MCF 10A (cell line): Measurements from ENCODE around the gene DLX2. TPM values are rescaled to one million over a fixed set of nuclear protein-coding genes. Genes with fewer than 3 reads are reported as not detected.

Experiments used
- BruUV-seq: library from RNA; stranded (reverse); fragments of 400-500 nt; replicated peaks from 2 replicates; lab custom pipeline; 2021; lab: Mats Ljungman, UMichigan
- CTCF ChIA-PET: fragments of 300-600 bp; sonication (Branson Sonifier 250); formaldehyde crosslinking; extraction: SDS; loops from one replicate; lab custom pipeline; 2021; ENCODE audit warnings: antibody characterized with exemption, inconsistent platforms; lab: Yijun Ruan, JAX
- POLR2A ChIA-PET: fragments of 300-600, 350-650 bp; sonication (Branson Sonifier 250); formaldehyde crosslinking; extraction: SDS; loops from one replicate; lab custom pipeline; 2020; ENCODE audit warnings: antibody characterized with exemption, inconsistent platforms; lab: Yijun Ruan, JAX
- DNase-seq: peaks from one replicate; pipeline ENCODE4 v3.0.0-alpha.2; 2018; ENCODE audit not compliant: unreplicated experiment
- H3K27ac Mint-ChIP-seq: one replicate; pipeline ENCODE4 v1.8.0; 2022; ENCODE audit warnings: mild to moderate bottlenecking, low read depth, mixed read lengths; ENCODE audit not compliant: unreplicated experiment
- H3K27me3 Mint-ChIP-seq: one replicate; pipeline ENCODE4 v1.8.0; 2022; ENCODE audit warnings: mixed read lengths; ENCODE audit not compliant: insufficient read depth, unreplicated experiment
- H3K36me3 Mint-ChIP-seq: one replicate; pipeline ENCODE4 v1.8.0; 2022; ENCODE audit warnings: mild to moderate bottlenecking, moderate library complexity, mixed read lengths; ENCODE audit not compliant: insufficient read depth, unreplicated experiment
- H3K4me1 Mint-ChIP-seq: one replicate; pipeline ENCODE4 v1.8.0; 2022; ENCODE audit warnings: mixed read lengths; ENCODE audit not compliant: insufficient read depth, unreplicated experiment
- H3K4me3 Mint-ChIP-seq: one replicate; pipeline ENCODE4 v1.8.0; 2022; ENCODE audit warnings: mild to moderate bottlenecking, moderate library complexity, mixed read lengths; ENCODE audit not compliant: unreplicated experiment
- H3K9me3 Mint-ChIP-seq: one replicate; pipeline ENCODE4 v1.8.0; 2022; ENCODE audit warnings: mixed read lengths; ENCODE audit not compliant: unreplicated experiment
- intact Hi-C: fragments of 100-400 bp; cut with micrococcal nuclease; formaldehyde crosslinking; loops from 2 replicates; pipeline ENCODE4 v1.14.1; 2022
- total RNA-seq: library from RNA; stranded (reverse); gene quantifications from 2 replicates; pipeline ENCODE4 v1.2.3, GENCODE V29; 2022
- TF ChIP-seq, protein P1 (sequence below): fragments of 200-600 bp; IDR thresholded peaks from one replicate; pipeline ENCODE4 v1.8.0; 2022; ENCODE audit warnings: antibody characterized with exemption, mild to moderate bottlenecking; ENCODE audit not compliant: unreplicated experiment

Gene DLX2
- total RNA-seq, 1 experiment from 2014 or later, result 1.1 TPM

DNA sequence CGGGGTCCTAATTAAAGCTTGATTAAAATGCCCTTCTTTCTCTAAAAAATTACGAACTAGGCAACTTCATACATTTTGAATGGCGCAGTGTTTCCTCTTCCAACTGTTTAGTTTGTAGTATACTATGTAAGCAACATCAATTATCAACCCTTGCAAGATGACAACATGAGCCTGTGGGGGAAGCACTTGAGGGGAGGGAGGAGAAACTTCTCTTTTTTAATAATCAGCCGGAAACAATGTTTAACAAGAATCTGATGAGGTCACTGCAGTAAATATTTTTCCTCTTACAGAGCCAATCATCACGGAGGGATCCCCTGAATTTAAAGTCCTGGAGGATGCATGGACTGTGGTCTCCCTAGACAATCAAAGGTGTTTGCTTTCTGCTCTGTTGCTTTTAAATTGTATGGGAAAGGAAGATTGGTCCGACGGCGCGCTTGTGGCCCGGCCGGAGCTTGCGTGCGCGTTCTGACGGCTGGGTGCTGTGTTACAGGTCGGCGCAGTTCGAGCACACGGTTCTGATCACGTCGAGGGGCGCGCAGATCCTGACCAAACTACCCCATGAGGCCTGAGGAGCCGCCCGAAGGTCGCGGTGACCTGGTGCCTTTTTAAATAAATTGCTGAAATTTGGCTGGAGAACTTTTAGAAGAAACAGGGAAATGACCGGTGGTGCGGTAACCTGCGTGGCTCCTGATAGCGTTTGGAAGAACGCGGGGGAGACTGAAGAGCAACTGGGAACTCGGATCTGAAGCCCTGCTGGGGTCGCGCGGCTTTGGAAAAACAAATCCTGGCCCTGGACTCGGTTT is 22.7 kb downstream of the DLX2 start:
- no peak overlapping the region for H3K27ac Mint-ChIP-seq
- TF ChIP-seq, protein P1, sequence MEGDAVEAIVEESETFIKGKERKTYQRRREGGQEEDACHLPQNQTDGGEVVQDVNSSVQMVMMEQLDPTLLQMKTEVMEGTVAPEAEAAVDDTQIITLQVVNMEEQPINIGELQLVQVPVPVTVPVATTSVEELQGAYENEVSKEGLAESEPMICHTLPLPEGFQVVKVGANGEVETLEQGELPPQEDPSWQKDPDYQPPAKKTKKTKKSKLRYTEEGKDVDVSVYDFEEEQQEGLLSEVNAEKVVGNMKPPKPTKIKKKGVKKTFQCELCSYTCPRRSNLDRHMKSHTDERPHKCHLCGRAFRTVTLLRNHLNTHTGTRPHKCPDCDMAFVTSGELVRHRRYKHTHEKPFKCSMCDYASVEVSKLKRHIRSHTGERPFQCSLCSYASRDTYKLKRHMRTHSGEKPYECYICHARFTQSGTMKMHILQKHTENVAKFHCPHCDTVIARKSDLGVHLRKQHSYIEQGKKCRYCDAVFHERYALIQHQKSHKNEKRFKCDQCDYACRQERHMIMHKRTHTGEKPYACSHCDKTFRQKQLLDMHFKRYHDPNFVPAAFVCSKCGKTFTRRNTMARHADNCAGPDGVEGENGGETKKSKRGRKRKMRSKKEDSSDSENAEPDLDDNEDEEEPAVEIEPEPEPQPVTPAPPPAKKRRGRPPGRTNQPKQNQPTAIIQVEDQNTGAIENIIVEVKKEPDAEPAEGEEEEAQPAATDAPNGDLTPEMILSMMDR, result no peak
- ChIA-PET POLR2A (no interaction called here), CTCF (no interaction called here)
- intact Hi-C loops, result no loop called here
- no peak for DNase-seq
- H3K4me1 Mint-ChIP-seq, result no peaks in the 10 kb centered on the region
- no peaks in the 10 kb centered on the region for H3K9me3 Mint-ChIP-seq
- no peaks in the 10 kb centered on the region for H3K27me3 Mint-ChIP-seq
- no TSS peak for BruUV-seq
- H3K36me3 Mint-ChIP-seq, result no peaks in the 10 kb centered on the region
- H3K4me3 Mint-ChIP-seq, result no peak overlapping the region

DNA sequence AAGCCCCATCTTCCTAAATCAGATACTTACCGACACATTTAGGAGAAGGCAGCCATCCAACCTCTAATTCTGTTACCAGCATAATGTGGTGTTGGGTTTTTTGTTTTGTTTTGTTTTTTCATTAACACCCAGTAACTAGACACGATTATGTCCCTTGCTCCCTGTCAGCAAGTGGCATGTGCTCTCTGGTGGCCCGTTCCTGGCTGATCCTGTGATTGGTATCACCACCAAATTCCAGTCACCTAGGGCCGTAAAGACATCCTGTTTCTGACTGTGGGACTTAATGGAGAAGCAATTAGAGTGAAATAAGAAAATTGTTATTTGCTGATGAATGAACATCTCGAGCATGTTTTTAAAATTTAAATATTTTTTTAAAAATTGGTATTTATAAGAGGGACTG is 23.3 kb downstream of the DLX2 start:
- TF ChIP-seq, protein P1, result no peak
- no peaks in the 10 kb centered on the region for H3K27me3 Mint-ChIP-seq
- DNase-seq, result no peak
- H3K4me1 Mint-ChIP-seq, result no peaks in the 10 kb centered on the region
- BruUV-seq, result no TSS peak
- CTCF ChIA-PET, result no interaction called here
- no peak overlapping the region for H3K27ac Mint-ChIP-seq
- no peaks in the 10 kb centered on the region for H3K9me3 Mint-ChIP-seq
- no peaks in the 10 kb centered on the region for H3K36me3 Mint-ChIP-seq
- POLR2A ChIA-PET, result no interaction called here
- H3K4me3 Mint-ChIP-seq, result no peak overlapping the region
- intact Hi-C loops, result no loop called here

DNA sequence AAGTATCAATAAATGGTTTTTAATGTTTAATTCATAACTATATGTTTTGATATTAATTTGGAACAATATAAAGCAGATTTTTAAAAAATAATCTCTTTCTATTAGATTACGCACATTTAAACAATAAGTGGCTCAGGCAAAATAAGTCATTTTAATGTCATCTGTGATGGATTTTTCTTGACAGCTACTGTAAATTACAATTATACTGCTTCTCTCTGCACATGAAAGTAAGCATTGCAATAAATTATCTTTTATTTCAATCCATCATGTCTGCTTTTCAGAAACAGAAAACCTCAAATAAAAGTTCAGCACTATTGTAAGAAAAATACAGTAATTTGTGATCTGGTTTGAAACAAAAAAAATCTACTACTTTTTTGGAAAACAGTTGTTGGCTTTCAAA is 28.4 kb downstream of the DLX2 start:
- H3K4me3 Mint-ChIP-seq, result no peak overlapping the region
- no peak for DNase-seq
- H3K36me3 Mint-ChIP-seq, result peaks cover 6% of the 10 kb centered on the region
- no peaks in the 10 kb centered on the region for H3K4me1 Mint-ChIP-seq
- no peaks in the 10 kb centered on the region for H3K27me3 Mint-ChIP-seq
- no peak overlapping the region for H3K27ac Mint-ChIP-seq
- intact Hi-C loops, result no loop called here
- TF ChIP-seq, protein P1, result no peak
- ChIA-PET CTCF (no interaction called here), POLR2A (interaction anchor here (0.7 kb wide), 1 partner anchor 30 kb away, joined by 3 read pairs; no protein-coding TSS in a partner anchor)
- no peaks in the 10 kb centered on the region for H3K9me3 Mint-ChIP-seq
- no TSS peak for BruUV-seq

DNA sequence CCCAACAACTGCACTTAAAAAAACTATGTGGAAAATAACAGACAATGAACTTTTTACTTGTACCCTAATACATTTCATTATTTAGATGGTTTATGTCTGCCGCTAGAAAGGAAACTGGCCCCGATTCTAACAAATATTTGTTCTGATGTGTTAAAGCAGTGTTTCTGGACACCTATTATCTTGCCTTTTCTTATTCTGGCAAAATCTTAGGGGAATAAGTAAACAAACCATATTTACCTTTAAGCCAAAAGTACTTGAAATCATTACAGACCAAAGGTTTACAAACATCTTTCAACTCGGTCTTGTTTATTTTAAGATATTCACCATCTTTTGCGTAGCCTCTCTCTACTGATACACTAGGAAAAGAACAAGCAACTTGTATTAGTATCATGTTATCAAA is 29.2 kb downstream of the DLX2 start:
- ChIA-PET POLR2A (interaction anchor here (0.7 to 1.0 kb wide), 2 partner anchors 22 to 29 kb away, joined by 3 read pairs; no protein-coding TSS in a partner anchor), CTCF (no interaction called here)
- no peak for DNase-seq
- TF ChIP-seq, protein P1, result no peak
- intact Hi-C loops, result no loop called here
- Mint-ChIP-seq H3K27ac (no peak overlapping the region), H3K4me3 (no peak overlapping the region), H3K27me3 (no peaks in the 10 kb centered on the region), H3K4me1 (no peaks in the 10 kb centered on the region), H3K36me3 (peaks cover 6% of the 10 kb centered on the region), H3K9me3 (no peaks in the 10 kb centered on the region)
- no TSS peak for BruUV-seq
